Rectal smooth muscle tissue (tissue), 1 donor: ENCODE measurements around the gene PPP6R3.
A peak's percentile ranks its signal among the peaks of the same experiment; 100 is the strongest.

Experiments used
- H3K27ac ChIP-seq: one replicate; pipeline ENCODE4 v1.7.0; 2013; ENCODE audit warnings: low read depth, low read length, inconsistent platforms
- H3K27me3 ChIP-seq: one replicate; pipeline ENCODE4 v1.7.0; 2013; ENCODE audit warnings: low read length; ENCODE audit not compliant: control insufficient read depth, insufficient read depth
- H3K36me3 ChIP-seq: one replicate; pipeline ENCODE4 v1.7.0; 2013; ENCODE audit warnings: low read length; ENCODE audit not compliant: control insufficient read depth, insufficient read depth
- H3K4me1 ChIP-seq: one replicate; pipeline ENCODE4 v1.7.0; 2013; ENCODE audit warnings: low read length; ENCODE audit not compliant: control insufficient read depth, insufficient read depth
- H3K4me3 ChIP-seq: one replicate; pipeline ENCODE4 v1.7.0; 2013; ENCODE audit warnings: low read length
- H3K9ac ChIP-seq: one replicate; pipeline ENCODE4 v1.7.0; 2013; ENCODE audit warnings: low read length

The PPP6R3 gene

DNA sequence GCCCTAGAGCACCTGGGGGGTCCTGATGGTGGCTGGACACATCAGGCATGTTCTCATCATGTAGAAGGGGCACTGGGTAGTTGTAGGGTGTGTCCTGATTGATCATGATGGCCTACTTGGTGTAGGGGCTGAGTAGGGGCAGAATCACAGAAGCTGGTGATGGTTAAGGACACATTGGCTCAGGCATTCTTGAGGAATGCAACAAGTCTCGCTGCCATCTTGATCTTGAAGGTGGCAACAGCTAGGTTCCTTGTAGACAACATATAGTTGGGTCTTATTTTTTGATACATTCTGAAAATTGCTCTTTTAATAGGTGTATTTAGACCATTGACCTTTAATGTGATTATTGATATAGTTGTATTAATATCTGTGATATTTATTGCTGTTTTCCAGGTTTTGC is 28.1 kb downstream of the PPP6R3 start:
- Histone ChIP-seq H3K4me1 (no peaks in the 10 kb centered on the region), H3K27me3 (no peaks in the 10 kb centered on the region), H3K4me3 (no peak overlapping the region), H3K9ac (no peak overlapping the region), H3K27ac (no peak overlapping the region), H3K36me3 (no peaks in the 10 kb centered on the region)

GRCh38 chr11:68495220-68495729 is 34.7 kb downstream of the PPP6R3 start:
- Histone ChIP-seq H3K27me3 (no peaks in the 10 kb centered on the region), H3K27ac (no peak overlapping the region), H3K4me3 (no peak overlapping the region), H3K4me1 (peaks cover 19% of the 10 kb centered on the region), H3K9ac (no peak overlapping the region), H3K36me3 (no peaks in the 10 kb centered on the region)

DNA sequence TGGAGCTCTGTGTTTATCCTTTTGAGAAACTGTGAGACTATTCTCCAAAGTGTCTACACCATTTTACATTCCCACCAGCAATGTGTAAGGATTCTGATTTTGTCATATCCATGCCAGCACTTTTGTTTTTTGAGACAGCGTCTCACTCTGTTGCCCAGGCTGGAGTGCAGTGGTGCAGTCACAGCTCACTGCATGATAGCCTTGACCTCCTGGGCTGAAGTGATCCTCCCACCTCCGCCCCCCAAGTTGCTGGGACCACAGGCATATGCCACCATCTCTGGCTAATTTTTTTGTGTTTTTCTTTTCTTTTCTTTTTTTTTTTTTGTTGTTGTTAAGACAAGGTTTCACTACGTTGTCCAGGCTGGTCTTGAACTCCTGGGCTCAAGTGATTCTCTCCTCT is 35.3 kb downstream of the PPP6R3 start:
- Histone ChIP-seq H3K27ac (no peak overlapping the region), H3K9ac (no peak overlapping the region), H3K4me3 (no peak overlapping the region), H3K27me3 (no peaks in the 10 kb centered on the region), H3K4me1 (peaks cover 21% of the 10 kb centered on the region), H3K36me3 (no peaks in the 10 kb centered on the region)

DNA sequence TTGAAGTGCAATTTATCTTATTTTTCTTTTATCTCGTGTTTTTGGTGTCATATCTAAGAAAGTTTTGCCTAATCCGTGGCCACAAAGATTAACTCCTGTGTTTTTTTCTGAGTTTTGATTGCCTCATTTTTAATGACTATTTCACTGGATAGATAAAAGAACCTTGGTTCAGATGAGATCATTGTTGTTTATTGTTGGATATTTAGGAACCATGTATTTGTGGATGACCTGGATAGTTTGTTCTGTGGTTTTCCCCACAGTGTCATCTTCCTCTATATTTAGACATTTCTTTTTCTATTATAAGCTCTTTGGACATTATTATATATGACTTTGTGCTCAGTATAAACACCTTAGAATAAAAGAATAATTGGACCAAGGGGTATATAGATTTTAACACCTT is 37.2 kb downstream of the PPP6R3 start:
- Histone ChIP-seq H3K4me3 (no peak overlapping the region), H3K27ac (no peak overlapping the region), H3K27me3 (no peaks in the 10 kb centered on the region), H3K36me3 (no peaks in the 10 kb centered on the region), H3K9ac (no peak overlapping the region), H3K4me1 (peaks cover 28% of the 10 kb centered on the region)

- H3K36me3 ChIP-seq: no peaks in the 10 kb centered on the region
- no peak overlapping the region for H3K27ac ChIP-seq
- no peak overlapping the region for H3K4me3 ChIP-seq
- H3K9ac ChIP-seq: no peak overlapping the region
- H3K4me1 ChIP-seq: peaks cover 29% of the 10 kb centered on the region
- no peaks in the 10 kb centered on the region for H3K27me3 ChIP-seq
These were observed 37.8 kb downstream of the PPP6R3 start for GRCh38 chr11:68498321-68498720.

- Histone ChIP-seq H3K36me3 (no peaks in the 10 kb centered on the region), H3K27me3 (no peaks in the 10 kb centered on the region), H3K9ac (no peak overlapping the region), H3K27ac (no peak overlapping the region), H3K4me1 (peaks cover 37% of the 10 kb centered on the region), H3K4me3 (no peak overlapping the region)
These were observed 38.6 kb downstream of the PPP6R3 start for GRCh38 chr11:68498903-68499883.

GRCh38 chr11:68500206-68500605 is 39.7 kb downstream of the PPP6R3 start:
- Histone ChIP-seq H3K9ac (no peak overlapping the region), H3K36me3 (no peaks in the 10 kb centered on the region), H3K4me1 (peaks cover 42% of the 10 kb centered on the region), H3K4me3 (no peak overlapping the region), H3K27me3 (no peaks in the 10 kb centered on the region), H3K27ac (no peak overlapping the region)

DNA sequence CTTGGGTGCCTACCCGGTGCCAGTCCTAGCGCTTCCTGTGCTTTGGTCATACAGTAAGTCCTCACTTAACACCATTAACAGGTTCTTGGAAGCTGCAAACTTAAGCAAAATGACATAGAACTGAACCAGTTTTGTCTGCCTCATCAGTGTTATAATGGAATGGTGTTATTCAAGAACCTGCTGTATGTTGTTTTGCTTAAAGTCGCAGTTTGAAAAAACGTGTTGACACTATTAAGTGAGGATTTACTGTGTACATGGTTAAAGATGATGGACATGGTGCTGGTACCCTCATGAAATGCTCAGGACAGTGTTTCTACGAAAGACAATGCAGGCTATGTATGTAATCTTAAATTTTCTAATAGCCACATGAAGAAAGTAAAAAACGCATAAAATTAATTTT is 41.3 kb downstream of the PPP6R3 start:
- H3K4me1 ChIP-seq: peaks cover 50% of the 10 kb centered on the region
- H3K4me3 ChIP-seq: no peak overlapping the region
- no peaks in the 10 kb centered on the region for H3K36me3 ChIP-seq
- H3K27me3 ChIP-seq: no peaks in the 10 kb centered on the region
- H3K9ac ChIP-seq: no peak overlapping the region
- H3K27ac ChIP-seq: no peak overlapping the region

GRCh38 chr11:68503251-68503687 is 42.7 kb downstream of the PPP6R3 start:
- Histone ChIP-seq H3K4me1 (peaks cover 46% of the 10 kb centered on the region), H3K9ac (no peak overlapping the region), H3K36me3 (no peaks in the 10 kb centered on the region), H3K27me3 (no peaks in the 10 kb centered on the region), H3K27ac (peak overlapping the region; percentile 45), H3K4me3 (no peak overlapping the region)

DNA sequence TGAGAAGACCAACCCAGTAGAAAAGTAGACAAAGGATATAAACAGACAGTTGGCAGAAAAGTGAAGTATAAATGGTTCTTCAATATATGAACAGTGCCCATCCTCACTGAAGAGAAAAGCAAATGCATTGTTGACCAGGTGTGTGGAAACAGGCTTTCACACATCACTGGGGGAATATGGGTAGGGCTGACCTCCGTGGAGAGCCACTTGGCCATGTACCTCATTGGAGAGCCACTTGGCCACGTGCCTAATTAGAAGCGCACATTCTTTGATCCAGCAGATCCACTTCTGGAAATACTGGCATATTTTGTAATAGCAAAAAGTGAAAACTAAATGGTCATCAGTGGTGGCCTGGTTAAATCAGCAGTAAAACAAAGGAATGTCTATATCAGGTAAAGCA is 43.2 kb downstream of the PPP6R3 start:
- peak overlapping the region; percentile 19 for H3K27ac ChIP-seq
- H3K9ac ChIP-seq: no peak overlapping the region
- peaks cover 41% of the 10 kb centered on the region for H3K4me1 ChIP-seq
- H3K36me3 ChIP-seq: no peaks in the 10 kb centered on the region
- H3K4me3 ChIP-seq: peak overlapping the region; percentile 1
- H3K27me3 ChIP-seq: no peaks in the 10 kb centered on the region

DNA sequence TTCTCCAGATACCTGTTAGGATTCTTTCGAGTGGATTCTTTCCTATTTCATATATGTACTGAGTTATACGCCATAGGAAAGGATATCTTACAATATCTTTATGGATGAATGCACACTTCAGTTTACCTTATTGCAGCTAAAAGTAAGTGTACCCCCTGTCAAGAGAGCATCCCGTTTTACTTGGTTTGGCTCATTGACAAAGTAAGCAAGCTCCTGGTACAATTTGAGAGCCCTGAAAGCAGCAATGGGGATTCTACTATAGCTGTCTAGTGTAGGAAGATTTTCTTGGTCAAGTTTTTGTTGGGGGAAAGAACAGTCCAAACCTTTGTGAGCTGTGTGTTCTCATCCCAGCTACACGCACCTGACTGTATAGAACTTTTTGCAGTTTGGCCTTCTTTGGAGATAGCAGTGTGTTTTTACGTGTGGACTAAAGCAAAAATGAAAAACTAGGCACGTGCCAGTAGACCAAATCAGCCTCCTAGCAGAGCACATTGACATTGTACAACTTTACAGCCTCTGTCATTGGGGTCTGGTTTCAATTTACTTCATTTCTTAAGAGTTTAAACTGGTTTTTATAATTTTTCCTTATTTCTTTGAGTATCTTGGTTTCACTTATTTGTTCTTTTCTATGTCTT is 44.0 kb downstream of the PPP6R3 start:
- H3K9ac ChIP-seq: no peak overlapping the region
- H3K36me3 ChIP-seq: no peaks in the 10 kb centered on the region
- no peak overlapping the region for H3K27ac ChIP-seq
- peaks cover 38% of the 10 kb centered on the region for H3K4me1 ChIP-seq
- no peaks in the 10 kb centered on the region for H3K27me3 ChIP-seq
- H3K4me3 ChIP-seq: no peak overlapping the region

GRCh38 chr11:68505596-68505995 is 45.0 kb downstream of the PPP6R3 start:
- Histone ChIP-seq H3K36me3 (no peaks in the 10 kb centered on the region), H3K4me3 (no peak overlapping the region), H3K27ac (no peak overlapping the region), H3K4me1 (peaks cover 37% of the 10 kb centered on the region), H3K9ac (no peak overlapping the region), H3K27me3 (no peaks in the 10 kb centered on the region)
